GM19025 (cell line): ENCODE results near the gene SMARCC1.

Experiments
- ATAC-seq: cut with Tn5 transposase; IDR thresholded peaks from one replicate; pipeline ENCODE4 v1.9.1; 2021; ENCODE audit warnings: mild to moderate bottlenecking, low read depth, moderate library complexity; ENCODE audit not compliant: unreplicated experiment

Gene SMARCC1

DNA sequence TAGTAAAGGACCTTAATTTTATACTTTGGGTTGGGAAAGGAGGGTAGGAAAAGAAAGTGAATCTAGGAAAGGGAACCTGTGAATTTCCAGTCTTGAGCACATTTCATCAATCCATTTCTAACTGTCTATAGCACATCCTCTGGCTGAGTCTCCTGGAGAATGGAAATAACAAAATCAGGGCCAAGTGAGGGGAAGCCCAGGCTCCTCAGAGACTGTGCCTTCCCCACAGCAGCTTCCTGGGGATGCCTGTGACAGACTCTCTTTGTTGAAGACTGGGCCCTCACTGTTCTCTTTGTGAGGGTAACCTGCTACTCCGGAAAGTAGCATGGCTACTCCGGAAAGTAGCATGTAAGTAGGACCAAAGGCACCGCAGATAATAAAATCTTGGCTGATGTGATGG, 180.4 kb downstream of the SMARCC1 start:
- no peak for ATAC-seq

DNA sequence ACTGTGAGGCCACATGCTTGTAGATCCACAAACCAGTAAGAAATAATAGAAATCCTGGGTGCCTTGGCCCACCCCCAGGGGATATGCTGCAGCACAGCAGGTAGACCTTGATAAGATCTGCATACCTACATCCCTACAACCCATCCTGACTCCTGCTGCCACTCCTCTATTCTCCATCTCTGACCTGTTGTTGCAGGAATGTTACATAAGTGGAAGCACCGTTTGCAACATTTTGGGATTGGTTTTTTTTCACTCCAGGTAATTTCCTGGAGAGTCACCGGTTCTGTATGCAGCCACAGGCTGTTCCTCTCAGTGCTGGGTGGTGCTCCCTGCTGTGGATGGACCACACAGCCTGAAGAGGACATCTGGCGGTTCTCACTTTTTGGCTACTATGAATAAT, 186.9 kb downstream of the SMARCC1 start:
- ATAC-seq = no peak

DNA sequence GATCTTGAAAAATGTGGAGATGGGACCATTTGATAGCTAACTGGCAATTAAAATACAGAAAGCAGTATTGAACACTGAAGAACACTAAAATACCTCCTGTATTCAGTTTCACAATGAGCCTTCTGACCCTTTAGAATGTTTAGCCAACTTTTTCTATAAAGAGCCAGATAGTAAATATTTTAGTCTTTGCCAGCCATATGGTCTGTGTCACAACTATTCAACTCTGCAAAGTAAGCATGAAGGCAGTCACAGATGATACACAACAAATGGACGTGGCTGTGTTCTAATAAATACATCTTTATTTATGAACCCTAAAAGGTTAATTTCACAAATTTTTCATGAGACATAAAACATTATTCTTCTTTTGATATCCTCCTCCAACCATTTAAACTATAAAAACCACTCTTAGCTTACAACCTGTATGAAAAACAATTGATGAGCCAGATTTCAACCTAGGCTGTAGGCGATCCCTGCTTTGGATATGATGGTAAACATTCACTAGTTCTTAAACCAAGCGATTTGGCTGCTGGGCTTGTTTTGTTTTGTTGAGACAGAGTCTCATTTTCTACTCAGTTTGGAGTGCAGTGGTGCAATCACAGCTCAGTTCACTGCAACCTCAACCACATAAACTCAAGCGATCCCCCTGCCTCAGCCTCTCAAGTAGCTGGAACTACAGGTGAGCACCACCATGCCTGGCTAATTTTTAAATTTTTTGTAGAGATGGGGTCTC, 189.5 kb downstream of the SMARCC1 start:
- ATAC-seq = no peak

DNA sequence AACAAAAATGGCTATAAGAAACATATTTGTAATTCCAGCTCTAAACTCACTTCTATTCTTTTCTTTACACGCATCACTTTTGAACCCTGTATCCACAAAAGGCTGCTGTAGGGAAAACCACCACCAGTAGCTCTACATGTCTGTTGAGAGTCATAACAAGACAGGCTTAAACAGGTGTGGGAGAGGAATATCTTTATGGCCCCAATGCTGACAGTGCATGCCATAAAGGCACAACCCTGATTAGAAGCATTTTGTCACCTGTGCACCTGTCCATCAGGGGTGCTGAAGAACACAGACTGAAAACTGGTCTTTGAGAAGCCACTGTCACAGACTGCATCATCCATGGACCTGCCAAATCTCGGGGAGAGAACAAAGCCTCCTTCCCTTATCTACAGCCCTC, 191.5 kb downstream of the SMARCC1 start:
- no peak for ATAC-seq

DNA sequence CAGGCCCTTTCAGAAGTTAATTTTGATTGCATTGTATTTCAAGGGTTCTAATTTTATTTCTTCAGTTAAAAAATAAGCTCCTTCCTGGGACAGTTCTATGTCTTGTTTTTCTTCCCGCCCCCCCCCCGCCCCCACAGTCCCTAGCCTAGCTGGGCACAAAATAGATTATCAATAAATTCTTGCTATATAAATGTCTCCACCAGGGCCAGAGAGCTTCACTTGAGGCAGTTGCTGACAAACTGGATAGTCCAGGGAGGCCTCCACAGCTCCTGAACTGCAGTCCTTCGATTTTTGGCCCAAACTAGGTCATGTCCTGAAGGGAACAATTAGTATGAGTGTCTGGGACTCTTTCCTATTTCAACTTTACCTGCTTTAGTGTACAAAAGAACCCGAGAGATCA, 193.1 kb downstream of the SMARCC1 start:
- no peak for ATAC-seq

DNA sequence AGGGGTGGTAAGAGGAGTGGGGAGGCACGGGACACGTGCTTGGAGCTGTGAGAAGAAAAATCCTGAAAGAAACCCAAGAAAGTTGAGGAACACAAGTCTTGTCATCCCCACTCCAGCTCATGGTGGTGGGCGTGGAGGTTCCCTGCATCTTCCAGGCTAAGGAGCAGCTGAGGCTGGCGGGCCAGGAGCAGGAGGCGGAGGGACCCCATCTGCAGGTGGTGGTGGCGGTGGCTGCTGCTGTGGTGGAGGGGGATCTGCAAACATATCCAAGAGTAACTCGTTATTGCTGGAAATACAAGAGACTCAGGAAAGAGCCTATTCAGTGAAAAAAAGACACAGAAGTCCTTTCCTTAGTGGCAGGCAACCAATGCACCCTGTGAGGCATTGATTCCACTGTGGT, 193.6 kb downstream of the SMARCC1 start:
- no peak for ATAC-seq

DNA sequence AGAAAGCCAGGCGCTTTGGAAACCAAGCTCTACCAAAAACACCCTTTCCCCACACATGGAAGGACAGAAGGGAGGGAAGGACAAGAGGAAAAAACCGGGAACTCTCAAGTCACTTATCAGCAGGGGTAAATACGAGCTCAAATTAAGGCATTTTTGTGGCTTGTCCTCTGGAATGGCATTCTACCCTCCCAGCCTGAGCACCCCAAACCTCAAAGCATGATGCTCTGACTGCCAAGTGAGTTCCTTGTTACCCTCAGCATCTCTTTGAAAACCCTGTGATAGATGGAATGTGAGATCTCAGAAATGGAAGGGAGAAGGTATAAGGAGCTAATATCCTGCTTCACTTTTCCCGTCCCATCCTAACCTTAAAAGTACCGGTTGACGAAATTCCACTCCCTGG, 194.9 kb downstream of the SMARCC1 start:
- no peak for ATAC-seq

DNA sequence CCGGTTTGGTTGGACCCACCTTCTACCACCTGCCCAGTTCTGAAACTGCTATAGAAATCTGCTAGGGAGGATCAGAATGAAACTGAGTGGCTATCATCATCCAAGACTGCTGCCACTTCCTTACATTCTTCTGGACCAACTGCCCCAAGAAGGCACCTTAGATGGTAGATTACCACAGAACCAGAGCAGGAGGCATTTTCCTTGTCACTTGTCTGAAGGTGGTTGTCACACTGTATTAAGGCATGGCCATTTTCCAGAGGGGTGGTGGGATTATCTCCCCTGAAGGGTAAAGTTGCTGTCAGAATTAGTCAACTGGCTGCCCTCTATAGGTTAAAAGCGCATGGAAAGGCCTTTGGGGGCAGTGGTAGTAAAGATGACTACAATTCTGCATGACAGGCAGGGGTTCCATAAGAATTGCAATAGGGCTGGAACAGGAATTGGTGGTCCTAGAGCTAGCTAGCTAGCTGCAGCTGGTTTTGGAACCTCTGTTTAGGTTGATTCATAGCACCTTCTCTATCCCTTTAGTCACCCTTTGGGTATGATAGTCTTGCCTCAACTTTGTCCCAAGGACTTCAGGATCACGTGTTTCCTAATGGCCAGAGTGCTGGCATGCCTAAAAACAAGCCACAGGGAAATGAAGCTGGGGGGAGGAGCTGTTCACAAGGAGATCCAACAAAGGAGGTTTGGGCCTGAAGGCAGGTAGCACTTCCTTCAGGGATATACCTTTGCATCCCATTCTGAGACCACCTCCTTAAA, 198.2 kb downstream of the SMARCC1 start:
- ATAC-seq = no peak

DNA sequence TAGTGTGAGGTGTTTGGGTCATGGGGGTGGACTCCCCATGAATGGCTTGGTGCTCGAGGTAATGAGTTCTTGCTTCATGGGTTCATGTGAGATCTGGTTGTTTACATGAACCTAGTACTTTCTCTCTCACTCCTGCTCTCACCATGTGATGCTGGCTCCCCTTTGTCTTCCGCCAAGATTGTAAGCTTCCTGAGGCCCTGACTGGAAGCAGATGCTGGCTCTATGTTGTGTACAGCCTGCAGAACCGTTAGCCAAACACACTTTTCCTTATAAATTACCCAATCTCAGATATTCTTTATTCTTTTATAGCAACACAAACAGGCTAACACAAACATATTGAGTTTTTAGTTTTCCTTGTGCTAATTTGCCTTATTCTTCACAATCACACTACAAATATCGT, 199.9 kb downstream of the SMARCC1 start:
- ATAC-seq = no peak

DNA sequence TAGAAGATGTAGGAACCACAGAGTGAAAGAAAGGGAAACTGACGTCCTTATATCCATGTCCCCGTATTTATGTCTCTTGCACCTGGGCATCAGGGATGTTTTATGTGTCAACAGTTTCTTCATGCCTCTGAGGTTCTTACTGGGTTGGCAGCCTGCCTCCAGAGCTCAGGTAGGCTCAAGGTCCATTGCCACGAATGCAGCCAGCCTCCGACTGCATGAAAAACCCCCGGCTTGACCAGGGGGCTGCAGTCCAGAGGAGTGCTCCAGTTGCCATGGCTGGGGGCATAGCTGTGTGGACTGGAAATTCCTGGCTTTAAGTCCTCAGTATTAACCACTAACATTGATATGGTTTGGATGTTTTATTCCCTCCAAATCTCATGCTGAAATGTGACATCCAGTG, 200.3 kb downstream of the SMARCC1 start:
- no peak for ATAC-seq

DNA sequence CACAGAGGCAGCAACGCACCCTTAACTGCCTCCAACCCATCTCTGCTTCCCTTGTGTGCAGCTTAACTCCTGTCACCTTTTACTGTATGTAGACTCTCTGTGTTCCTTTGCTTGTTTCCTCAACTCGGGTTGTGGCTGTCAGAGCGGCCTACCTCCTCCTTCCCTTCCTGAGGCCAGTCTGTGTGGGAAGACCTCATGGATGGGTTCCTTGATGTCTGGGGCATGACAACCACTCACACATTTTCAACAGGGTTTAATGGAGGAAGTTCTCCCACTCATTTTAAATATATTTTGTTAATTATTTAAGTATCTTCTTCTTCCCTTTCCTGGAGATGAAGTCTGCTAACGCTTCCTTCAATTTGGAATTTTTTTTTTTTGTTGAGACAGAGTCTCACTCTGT, 201.2 kb downstream of the SMARCC1 start:
- ATAC-seq = no peak

DNA sequence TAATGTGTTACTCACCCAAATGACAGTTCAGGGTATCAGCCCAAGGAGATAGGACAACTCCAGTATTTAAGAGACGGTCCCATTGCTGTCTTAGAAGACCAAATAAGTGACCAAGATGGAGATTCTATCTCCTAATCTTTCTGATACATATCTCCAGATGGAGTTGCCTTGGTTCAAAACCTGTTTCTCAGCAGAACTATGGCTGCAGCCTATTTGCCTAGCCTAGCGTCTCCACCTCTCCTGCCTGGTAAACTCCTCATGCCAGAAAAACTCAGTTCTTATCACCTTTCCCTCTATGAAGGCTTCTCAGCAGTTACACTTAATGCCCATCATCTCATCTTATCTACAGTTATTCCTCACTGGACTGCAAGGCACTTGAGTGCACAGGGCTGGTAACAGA, 201.8 kb downstream of the SMARCC1 start:
- ATAC-seq = no peak

DNA sequence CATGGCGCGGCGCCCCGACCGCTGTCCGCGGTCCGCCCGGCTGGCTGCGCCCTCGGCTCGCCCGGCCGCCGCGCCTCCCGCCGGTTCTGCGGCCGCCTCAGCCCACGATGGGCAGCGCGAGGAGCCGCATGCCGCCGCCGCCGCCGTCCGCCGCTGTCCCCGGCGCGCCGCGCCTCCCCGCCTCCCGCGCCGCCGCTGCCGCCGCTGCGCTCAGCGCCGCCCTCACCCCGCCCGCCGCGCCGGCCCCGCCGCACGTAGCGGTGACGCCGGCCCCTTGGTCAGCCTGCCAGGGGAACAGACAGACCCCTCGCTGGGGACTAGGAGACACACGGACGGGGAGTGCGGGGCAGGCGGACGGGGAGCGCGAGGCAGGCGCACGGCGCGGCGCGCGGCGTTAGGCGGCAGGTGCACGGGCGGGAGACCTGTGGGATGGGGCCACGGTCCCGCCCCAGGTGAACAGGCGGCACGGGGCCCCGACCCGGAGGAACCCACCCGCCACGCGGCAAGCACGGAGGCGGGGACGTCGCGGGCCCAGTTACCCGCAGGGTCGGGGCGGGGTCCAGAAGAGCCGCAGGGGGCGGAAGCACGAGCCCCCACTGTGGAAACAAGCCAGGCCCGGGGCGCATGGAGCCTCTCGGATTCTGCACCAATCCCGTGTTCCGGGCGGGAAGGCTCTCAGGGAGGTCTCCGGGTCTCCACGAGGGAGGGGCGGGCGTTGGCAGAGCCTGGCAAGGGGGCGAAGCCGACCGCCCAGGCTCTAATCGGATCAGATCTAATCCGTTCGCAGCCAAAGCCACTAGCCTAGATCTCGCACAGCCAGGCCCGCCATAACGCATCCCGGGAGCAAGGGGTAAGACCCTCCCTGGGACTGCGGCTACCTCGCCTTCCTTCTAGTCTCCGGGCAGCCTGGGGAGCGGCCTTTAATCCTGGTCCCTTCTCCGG, 202.7 kb downstream of the SMARCC1 start, which contains the start of gene CSPG5:
Gene CSPG5, minus strand, starts transcription at position 175 of the 942 bp plus-strand sequence. Its CDS starts 172 bp downstream, at position 3.
- ATAC-seq = no peak

DNA sequence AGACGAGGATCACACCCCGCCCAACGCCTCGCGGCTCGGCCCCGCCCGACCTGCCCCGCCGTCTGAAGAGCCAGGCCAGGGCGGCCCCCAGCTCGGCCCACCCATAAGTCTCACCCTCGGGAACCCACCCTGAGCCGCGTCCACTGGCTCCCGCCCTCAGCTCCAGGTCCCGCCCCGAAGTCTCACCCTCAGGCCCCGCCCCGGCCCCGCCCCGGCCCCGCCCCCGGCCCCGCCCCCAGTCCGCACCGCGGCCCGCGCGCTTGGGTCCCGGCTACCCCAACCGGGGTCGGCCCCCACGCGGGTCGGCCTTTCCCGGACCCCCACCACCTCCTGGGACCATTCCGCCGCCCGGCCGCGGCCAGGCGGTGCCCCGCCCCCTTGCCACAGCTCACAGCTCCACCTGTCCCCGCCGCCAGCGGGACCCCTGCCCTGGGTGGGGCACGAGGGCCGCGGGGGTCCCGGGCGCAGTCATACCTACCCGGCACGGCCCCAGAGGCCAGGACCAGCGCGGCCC, 203.5 kb downstream of the SMARCC1 start:
- ATAC-seq = no peak

DNA sequence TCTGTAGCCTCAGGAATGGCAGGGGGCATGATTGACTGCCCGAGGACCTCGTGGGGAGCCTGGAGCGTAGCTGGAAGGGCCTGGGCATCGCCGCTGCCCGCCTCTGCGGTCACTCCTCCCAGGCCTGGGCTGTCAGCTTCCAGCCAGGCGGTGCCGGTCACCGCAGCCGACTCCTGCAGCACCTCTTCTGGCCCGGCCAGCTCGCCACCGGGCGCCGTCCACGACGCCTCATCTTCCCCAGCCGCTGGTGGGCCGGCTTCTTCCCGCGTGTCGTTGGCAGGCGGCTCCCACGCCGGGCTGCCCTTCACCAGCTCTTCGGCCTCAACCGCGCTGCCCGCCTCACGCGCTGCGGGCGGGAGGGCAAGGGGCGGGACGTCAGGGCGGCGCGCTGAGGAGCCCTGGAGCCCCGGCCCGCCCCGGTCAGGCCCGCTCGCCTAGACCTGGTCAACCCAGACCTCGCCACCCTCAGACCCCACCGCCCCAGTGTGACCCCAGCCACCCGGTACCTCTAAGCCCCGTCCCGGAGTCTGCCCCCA, 204.0 kb downstream of the SMARCC1 start:
- no peak for ATAC-seq

DNA sequence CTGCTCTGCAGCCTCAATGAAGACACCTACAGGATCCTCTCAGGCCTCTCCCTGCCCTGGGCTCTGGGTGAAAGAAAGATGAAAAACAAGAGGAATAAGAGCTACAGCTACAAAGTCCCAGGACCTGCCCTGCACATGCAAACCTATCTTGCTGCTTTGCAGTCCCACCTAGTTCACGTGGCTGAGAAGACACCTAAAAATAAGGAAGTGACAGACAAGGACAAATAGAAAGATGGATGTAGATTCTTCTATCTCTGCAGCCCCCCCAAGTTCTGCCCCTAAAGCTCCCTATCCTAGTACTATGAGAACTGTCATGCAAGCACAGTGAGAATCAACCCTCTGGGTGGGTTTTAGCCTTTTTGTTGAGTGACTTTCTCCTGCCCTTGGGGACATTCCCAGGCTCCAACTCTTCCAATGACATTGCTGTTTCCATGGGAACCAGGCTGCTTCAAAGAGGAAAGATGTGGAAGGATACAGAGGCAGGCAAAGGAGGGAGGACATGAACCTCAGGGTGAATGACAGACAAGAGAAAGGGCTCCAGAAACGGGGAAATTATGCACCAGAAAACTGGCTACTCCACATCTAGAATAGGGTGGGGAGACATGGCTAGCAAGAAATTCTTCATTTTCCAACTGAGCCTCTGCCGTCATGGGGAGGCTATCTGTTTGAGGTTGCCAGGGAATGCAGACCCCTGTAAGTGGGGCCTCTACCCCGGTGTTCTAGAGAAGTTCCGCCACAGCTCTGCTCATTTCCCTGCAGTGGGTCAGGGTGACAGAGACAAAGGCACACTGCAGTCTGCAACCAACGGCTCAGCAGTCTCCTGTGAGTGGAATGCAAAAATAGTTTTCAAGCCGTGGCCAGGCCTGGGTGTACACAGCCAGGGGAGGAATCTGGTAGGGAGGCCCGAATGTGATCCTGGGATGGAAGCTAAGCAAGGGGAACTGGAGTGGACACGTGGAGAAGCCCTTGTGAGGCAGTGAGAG, 208.2 kb downstream of the SMARCC1 start:
- ATAC-seq = no peak

DNA sequence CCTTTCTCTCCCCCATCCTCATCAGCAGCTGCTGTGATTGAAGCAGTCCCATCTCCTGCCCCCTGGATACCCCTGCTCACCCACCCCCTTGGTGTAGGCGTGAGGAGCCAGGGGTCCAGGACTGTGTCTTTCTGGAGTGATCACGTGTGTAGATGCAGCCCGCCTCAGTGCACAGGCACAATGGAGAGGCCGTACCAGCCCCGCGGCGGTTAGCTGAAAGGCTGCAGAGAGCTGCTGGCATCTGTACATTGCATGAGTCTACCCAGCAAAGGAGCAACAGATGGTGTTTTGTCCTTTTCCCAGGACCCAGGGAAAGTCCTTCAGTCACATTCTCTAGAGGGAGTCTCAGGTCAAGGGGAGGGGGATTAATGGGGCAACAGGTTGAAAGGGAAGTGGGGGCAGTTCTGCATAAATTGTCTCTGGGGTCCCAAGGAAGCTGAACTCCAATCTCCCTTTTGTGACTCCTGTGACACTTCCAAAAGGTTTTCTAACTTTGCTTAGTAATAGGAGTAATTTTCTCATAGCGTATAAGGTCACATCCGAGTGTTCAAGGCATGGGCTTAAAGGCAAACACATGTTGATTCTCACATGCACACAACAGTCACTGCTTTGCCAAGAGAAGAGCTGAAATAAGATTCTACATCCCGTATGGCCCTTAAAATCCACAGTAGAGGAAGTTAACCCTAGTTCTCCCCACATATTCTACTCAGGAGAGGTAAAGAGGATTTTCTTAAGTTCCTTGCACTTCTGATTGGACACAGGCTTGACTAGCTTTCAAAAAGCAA, 210.1 kb downstream of the SMARCC1 start:
- no peak for ATAC-seq

DNA sequence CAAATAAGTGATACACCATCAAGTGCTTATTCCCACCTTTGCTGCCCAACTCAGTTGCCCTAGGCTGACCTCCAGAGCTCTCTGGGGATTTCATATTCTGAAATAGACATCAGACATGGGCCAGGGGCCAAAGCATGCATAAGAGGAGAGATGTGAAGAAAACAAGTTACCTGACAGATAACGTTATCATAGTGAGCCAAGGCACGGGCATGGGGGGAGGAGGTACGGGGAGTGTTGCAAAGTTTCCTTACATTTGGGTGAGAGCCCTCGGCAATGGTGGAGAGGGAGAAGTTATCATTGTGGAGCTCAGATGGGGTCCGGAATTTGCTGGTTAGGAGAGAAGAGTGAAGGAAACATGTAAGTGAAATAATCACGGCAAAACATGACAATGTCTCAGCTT, 212.8 kb downstream of the SMARCC1 start:
- no peak for ATAC-seq

DNA sequence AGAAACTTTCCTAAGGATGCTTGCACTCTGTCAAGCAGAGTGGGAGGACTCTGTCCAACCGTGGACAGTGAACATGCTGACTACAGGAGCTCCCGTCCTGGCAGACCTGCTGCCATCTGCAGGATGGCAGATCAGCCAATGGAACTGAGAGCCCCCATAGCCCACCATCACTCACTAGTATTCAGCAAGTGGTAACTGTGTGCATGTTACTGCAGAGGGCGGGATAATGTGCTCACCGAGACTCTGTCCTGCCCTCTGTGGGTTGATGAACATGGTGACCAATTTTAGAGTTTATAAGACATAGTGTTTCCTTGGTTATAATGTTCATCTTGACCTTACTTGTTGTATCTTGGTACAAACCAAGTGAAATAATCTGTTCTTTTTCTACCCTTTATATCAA, 214.5 kb downstream of the SMARCC1 start:
- ATAC-seq = no peak
